Keratinocyte (primary cell): ENCODE data around the gene DSC2.

Source experiments
- CTCF ChIP-seq, 3 experiments: IDR thresholded peaks in 1 of 3; conservative IDR thresholded peaks in 1 of 3; optimal IDR thresholded peaks in 1 of 3; 2 replicates in 2 of 3; 3 replicates in 1 of 3; pipeline versions ENCODE3 to v1.5.1; 2011; ENCODE audit warnings: low read length in 3 of 3, mild to moderate bottlenecking in 3 of 3, moderate library complexity in 2 of 3, control low read depth in 1 of 3, inconsistent platforms in 1 of 3; ENCODE audit not compliant: insufficient read depth in 2 of 3; ENCODE audit errors: extremely low read depth in 1 of 3
- EZH2 ChIP-seq: IDR thresholded peaks from one replicate; pipeline ENCODE4 v1.6.1; 2012; ENCODE audit warnings: inconsistent platforms, mild to moderate bottlenecking, low read length, moderate library complexity

- TF ChIP-seq CTCF (optimal IDR thresholded peaks at IDR 0.05 in 1 of 3, IDR thresholded peaks at IDR 0.05 in 1 of 3, conservative IDR thresholded peaks at IDR 0.05 in 1 of 3; ENCODE audit: extremely low read depth in 1 of 3, insufficient read depth in 2 of 3, low read length in 3 of 3), result no peak
- no peak for TF ChIP-seq EZH2
Measured at GRCh38 chr18:31070206-31070605, 32.0 kb downstream of the DSC2 start.
